ENCODE data around the gene FBN1.

The FBN1 gene

GRCh38 chr15:48582452-48583247, 62.9 kb downstream of the FBN1 start:
- DNase-seq (ENCODE audit: low read depth, low spot score): no peak

- DNase-seq (ENCODE audit: low read depth, low spot score): no peak
Observed at GRCh38 chr15:48581219-48581618, 64.3 kb downstream of the FBN1 start.

- DNase-seq (ENCODE audit: low read depth, low spot score): no peak
Observed at GRCh38 chr15:48580736-48581135, 64.8 kb downstream of the FBN1 start.

- DNase-seq (ENCODE audit: low read depth, low spot score): no peak
Observed at GRCh38 chr15:48579945-48580671, 65.4 kb downstream of the FBN1 start.

- DNase-seq (ENCODE audit: low read depth, low spot score): no peak
Observed at GRCh38 chr15:48578965-48579364, 66.5 kb downstream of the FBN1 start.

- DNase-seq (ENCODE audit: low read depth, low spot score): no peak
Observed at GRCh38 chr15:48577469-48577868, 68.0 kb downstream of the FBN1 start.

GRCh38 chr15:48574187-48574586, 71.3 kb downstream of the FBN1 start:
- no peak for DNase-seq (ENCODE audit: low read depth, low spot score)

GRCh38 chr15:48573780-48574179, 71.7 kb downstream of the FBN1 start:
- no peak for DNase-seq (ENCODE audit: low read depth, low spot score)

- DNase-seq (ENCODE audit: low read depth, low spot score): no peak
Observed at GRCh38 chr15:48572823-48573222, 72.7 kb downstream of the FBN1 start.

GRCh38 chr15:48571510-48571909, 74.0 kb downstream of the FBN1 start:
- DNase-seq (ENCODE audit: low read depth, low spot score): no peak

GRCh38 chr15:48570822-48571221, 74.7 kb downstream of the FBN1 start:
- no peak for DNase-seq (ENCODE audit: low read depth, low spot score)

GRCh38 chr15:48569591-48570302, 75.8 kb downstream of the FBN1 start:
- no peak for DNase-seq (ENCODE audit: low read depth, low spot score)

- DNase-seq (ENCODE audit: low read depth, low spot score): no peak
Observed at GRCh38 chr15:48566668-48567067, 78.8 kb downstream of the FBN1 start.

GRCh38 chr15:48565560-48566482, 79.7 kb downstream of the FBN1 start:
- DNase-seq (ENCODE audit: low read depth, low spot score): no peak

GRCh38 chr15:48564690-48565089, 80.8 kb downstream of the FBN1 start:
- no peak for DNase-seq (ENCODE audit: low read depth, low spot score)

GRCh38 chr15:48563934-48564333, 81.6 kb downstream of the FBN1 start:
- no peak for DNase-seq (ENCODE audit: low read depth, low spot score)

- no peak for DNase-seq (ENCODE audit: low read depth, low spot score)
Observed at GRCh38 chr15:48560321-48561051, 85.0 kb downstream of the FBN1 start.

GRCh38 chr15:48559285-48559684, 86.2 kb downstream of the FBN1 start:
- no peak for DNase-seq (ENCODE audit: low read depth, low spot score)

- DNase-seq (ENCODE audit: low read depth, low spot score): no peak
Observed at GRCh38 chr15:48558226-48558625, 87.3 kb downstream of the FBN1 start.

GRCh38 chr15:48557335-48557734, 88.2 kb downstream of the FBN1 start:
- DNase-seq (ENCODE audit: low read depth, low spot score): no peak

All from activated CD4-positive, CD25-positive, alpha-beta regulatory T cell treated with anti-CD3 and anti-CD28 coated beads, Interleukin-2, amount 50 U/mL, for 16 hours (primary cell).